ENCODE data around the gene CACNB1.
"Not testable (repeated sequence)": the region's sequence is repeated elsewhere in the genome, so short reads cannot be mapped to it uniquely, and the experiment has no call there.

DNA sequence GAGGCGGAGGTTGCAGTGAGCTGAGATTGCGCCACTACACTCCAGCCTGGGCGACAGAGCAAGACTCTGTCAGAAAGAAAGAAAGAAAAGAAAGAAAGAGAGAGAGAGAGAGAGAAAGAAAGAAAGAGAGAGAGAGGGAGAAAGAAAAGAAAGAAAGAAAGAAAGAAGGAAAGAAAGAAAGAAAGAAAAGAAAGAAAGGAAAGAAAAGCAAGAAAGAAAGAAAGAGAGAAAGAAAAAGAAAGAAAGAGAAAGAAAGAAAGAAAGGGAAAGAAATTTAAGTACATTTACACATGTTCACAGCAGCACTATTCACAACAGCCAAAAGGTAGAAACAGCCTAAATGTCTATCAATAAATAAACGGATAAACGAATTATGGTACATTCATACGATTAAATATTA is 67.9 kb downstream of the CACNB1 start:
- not testable (repeated sequence) for TF ChIP-seq POLR2A, CTCF (IDR thresholded peaks at IDR 0.05)
